Activated T-cell treated with anti-CD3 and anti-CD28 coated beads for 24 hours (primary cell): ENCODE results near the gene IFIT1B.
"Not testable (repeated sequence)": the region's sequence is repeated elsewhere in the genome, so short reads cannot be mapped to it uniquely, and the experiment has no call there.

Experiments used
- DNase-seq: peaks from one replicate; pipeline ENCODE4 v3.0.0-alpha.2; 2020; ENCODE audit warnings: low read depth

IFIT1B gene

DNA sequence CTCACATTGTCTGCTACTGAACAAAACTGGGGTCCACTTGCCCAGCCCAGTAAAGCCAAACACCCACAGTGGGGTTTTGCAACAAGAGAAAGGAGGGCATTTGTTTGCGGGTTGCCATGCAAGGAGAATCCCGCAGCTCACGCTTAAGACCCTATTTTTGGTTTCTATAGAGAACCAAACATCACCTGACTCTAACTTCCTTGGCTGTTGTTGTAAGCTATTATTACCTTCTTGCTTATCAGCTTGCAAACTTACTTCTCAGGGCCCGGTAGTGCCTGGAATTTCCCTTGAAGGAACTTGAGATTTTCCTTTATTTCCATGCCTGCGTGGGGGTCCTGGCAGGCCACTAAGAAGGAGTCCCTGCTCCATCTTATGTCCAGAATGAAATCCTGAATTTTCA lies 29.4 kb upstream of the IFIT1B start:
- no peak for DNase-seq

DNA sequence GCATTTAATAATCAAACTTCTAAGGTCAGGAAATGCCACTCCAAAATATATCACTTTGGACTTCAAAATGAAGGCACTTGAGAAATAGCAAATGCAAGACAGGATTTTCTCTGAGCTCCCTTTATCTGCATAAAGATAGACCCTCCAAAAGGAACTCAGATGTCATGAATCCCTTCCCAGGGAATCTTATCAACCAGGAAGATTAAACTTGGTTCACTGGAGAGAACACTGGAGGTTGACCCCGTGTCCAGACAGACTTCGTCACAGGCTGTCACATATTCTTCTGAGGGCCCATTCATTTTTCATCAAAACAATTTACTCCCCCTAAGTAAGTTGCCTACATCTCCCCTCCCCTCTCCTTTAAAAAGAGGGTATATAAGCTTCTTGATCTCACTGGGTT lies 28.9 kb upstream of the IFIT1B start:
- no peak for DNase-seq

DNA sequence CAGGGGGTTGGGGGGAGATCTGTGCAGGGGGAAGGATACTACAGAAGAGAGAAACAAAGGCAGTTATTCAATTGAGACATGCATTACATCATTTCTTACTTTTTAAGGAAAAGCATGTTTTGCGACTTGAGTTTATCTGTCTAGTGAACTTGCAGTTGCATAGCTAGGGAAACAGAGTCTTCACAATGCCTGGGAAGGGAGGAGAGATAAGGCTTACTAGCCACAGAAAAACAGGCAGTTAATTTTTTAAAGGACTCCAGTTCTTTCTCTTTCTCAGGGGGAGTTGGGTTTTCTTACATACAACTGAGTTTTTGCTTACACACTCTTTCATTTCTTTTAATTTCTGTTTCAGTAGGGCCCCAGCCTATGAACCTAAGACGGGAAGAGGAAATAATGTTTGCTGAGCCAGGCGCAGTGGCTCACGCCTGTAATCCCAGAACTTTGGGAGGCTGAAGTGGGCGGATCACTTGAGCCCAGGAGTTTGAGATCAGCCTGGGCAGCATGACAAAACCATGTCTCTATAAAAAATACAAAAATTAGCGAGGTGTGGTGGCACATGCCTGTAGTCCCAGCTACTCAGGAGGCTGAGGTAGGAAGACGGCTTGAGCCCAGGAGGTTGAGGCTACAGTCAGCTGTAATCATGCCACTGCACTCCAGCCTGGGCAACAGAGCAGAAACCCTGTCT lies 27.1 kb upstream of the IFIT1B start:
- not testable (repeated sequence) for DNase-seq

DNA sequence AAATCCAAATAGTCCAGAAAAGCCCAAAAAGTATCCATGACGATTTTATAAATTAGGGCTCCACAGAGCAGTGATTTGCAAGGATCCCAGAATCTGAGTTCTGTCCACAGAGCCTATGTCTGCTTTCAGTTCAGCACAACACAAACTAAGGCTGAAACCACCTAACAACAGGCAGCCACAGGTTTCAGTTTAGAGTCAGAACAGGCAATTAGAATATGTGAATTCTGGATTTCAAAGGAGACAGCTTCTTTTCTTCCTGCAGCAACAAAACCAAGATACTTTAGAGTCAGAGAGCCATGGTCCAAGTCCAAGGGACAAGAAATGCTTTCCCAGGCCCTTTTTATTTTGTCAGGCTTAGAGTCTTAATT lies 26.5 kb upstream of the IFIT1B start:
- DNase-seq, result no peak

DNA sequence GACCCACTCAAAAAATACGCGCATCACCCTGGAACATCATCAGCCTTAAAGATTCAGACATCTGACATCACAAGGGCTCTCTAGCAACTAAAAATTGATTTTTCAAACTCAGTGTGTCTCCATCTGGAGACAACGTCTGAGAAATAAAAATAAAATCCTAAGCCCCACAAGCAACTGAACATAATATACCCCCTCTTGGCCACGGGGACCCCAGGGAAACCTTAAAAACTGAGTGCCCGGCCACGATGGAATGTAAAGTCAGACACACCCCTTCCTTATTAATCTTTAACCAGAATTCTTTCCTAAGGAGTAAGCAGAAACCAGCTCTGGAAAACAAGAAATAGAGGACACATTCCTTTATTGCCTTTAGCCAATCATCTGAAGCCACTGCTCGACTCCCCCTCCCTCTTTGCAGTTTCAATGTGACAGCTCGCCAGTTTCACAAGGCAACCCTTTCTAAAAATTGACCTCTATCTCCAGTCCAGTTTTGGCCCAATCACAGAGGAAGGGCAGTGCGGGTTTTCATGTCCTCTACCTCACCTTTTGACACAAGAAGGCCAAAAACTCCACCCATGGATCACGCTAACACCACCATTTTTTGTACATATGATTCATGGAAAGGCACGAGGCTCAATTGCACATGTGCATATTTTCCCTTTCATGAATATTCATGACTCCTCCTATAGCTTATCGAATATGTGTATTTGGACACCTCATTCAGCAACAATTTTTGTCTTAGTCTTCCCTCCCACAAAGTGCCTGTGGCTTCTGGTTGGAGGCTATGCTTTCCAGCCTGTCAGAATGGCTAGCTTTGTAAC lies 25.9 kb upstream of the IFIT1B start:
- DNase-seq, result no peak

DNA sequence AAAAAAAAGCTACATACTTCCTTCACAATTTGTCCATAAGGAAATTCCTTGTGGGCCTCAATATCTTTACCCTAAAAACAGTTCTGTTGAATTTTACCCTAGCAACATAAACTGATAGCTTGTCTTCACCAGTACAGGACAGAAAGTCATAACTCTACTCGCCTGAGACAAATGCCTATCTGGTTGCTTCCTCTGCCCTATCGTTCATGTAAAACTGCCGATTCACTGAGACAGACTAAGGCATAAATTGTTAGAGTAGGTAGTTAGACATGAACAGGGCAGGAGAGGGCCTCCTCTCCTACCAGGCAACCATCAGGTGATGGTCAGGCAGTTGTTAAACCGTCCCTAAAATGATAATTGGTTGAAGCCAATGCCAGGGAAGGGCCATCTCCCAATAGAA lies 25.1 kb upstream of the IFIT1B start:
- DNase-seq, result no peak

DNA sequence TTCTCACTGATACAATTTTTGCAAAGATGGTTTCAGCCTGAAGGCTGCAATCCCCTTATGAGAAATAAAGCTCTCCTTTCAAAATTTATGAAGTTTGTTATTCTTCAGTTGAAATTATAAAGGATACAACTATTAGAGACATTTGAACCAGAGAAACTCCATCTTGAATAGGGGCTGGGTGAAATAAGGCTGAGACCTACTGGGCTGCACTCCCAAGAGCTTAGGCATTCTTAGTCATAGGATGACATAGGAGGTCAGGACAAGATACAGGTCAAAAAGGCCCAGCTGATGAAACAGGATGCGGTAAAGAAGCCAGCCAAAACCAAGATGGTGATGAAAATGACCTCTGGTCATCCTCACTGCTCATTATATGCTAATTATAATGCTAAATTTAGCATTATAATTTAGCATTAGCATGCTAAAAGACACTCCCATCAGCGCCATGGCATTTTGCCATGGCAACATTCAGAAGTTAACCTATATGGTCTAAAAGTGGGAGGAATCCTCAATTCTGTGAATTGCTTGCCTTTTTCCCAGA lies 22.4 kb upstream of the IFIT1B start:
- DNase-seq, result no peak

DNA sequence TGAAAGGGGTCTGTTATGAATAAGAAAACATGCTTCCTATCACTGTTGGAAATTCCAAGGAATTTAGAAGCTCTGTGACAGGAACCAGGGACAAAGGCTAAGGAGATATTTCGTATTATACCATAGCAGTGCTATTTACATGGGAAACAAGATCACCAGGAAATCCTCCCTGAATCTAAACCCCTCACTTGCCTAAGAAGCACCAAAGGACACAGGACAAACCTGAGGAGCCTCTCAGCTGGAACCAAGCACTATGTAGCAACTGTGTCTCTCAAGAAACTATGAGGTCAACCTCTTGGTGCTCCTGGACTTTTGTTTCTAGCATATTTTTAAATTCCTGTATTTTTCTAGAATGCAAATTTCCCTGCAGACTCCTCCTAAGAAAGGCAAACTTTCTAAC lies 20.8 kb upstream of the IFIT1B start:
- no peak for DNase-seq

DNA sequence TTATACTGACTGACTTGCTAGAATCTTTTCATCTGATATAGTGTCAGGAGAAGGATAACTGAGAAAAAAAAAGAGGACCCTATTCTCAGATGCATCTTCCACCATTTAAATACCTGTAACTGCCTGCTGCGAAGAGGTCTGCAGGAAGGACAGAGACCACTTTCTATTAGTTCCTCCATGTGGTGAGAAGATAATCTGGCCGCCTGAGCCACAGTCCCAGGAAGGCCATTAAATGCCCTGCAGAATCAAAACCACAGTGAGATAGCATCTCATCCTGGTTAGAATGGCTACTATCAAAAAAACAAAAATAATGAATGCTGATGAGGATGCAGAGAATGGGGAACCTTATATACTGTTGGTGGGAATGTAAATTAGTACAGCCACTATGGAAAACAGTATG lies 19.9 kb upstream of the IFIT1B start:
- no peak for DNase-seq

DNA sequence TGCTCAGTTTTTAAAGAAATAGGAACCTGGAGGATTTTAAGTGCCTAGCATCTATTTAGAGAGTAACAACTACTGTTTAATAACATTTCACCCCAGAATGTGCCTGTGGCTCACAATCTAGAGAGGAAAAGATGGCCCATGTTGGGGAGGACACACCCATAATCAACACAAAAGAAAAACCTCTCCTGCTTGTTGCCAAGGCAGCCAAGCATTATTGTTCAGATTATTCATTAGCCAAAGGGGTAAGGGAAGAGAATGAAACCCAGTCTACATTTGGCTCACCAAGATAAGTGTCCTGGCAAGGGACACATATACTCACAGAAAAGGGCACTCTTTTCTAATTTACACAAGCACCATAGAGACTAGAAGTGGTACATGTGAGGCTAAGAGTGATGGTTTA lies 17.7 kb upstream of the IFIT1B start:
- DNase-seq, result no peak

DNA sequence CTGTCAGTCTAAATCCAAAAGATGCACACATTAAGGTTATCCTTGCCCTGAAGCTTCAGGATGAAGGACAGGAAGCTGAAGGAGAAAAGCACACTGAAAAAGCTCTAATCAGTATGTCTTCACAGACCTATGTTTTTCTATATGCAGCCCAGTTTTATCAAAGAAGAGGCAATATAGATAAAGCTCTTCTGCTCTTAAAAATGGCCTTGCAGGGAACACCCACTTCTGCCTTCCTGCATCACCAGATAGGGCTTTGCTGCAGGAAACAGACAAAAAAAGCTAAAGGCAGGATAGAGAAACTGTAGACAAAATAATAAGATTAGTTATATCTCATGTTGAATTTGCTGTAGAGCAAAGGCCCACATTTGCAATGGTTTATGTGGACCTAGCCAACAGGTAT lies 14.9 kb upstream of the IFIT1B start:
- no peak for DNase-seq

DNA sequence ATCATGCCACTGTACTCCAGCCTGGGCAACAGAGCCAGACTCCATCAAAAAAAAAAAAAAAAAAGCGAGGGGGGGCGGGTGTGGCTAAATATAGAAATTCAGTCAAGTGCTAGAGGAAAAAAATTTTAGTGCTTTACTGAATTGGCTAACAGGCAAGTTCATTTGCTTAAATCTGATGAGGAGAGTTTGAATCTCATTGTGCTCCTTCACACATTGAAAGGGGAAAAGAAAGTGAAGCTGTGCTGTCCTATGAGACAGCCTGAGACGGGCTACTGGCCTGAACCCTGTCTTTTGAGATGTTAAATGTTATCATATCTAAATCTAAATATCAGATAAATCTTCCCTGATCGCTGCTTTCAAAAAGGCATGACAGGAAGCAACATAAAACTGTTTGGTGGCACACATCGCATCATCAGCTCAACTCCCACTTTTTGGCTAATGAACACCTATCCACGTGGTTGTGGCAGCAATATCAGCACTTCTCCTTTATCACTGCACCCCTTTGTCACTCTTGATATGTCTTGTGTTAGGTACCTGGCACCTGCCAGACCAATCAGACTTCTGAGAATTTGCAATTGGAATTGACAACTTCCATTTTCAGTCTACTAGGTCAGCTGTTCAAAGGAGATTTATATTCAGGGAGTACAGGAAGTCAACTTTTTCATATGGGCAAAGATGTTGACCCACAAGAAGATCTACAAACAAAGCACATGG lies 14.0 kb upstream of the IFIT1B start:
- DNase-seq, result no peak

DNA sequence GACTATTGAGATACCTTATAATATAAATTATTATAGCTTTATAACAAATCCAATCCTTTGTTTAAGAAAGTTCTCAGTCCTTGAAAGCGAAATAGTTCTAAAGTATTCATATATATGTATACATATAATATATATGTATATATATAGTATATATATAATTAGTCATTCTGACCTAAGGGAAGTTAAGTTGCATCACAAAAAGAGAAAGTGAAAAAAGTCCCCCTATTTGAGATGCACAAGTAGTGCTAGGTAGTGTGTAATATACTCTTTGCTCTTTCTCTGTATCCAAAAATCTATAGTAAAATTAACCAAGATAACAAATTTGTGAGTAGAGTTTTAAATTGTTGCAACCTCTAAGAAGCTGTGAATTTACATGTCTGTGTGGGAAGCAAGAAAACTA lies 13.3 kb upstream of the IFIT1B start:
- no peak for DNase-seq

DNA sequence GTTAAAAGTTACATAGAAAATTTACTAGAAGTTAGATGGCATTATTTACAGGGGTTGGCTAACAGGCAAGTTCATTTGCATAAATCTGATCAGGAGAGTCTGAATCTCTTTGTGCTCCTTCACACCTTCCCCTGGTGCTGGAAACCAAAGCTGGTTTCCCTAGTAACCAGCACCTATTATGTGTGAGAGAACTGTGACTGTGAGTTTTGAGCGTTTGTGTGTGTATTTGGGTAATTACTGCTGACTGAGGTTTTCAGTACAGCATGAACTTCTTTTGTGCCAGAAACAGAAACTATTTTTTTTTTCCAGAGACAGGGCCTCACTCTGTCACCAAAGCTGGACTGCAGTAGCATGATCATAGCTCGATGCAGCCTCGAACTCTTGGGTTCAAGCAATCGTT lies 10.3 kb upstream of the IFIT1B start:
- DNase-seq, result no peak

DNA sequence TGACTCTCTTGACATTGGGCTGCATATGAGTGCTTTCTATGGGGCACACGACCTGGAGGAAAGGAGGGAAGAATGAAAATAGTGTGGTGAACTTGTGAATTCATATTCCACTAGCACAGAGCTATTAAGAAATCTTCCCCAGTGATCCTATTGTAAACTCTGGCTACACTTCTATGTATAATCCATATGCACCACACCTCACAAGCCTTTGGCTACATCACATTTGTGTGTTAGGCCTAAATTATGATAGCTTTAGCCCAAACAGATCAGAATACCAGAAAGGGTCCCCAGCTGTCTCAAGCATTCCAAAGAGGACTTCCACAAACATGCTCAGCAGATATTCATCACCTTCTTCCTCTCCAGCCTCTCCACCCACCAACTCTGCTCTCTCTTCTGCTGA lies 9.7 kb upstream of the IFIT1B start:
- DNase-seq, result no peak

DNA sequence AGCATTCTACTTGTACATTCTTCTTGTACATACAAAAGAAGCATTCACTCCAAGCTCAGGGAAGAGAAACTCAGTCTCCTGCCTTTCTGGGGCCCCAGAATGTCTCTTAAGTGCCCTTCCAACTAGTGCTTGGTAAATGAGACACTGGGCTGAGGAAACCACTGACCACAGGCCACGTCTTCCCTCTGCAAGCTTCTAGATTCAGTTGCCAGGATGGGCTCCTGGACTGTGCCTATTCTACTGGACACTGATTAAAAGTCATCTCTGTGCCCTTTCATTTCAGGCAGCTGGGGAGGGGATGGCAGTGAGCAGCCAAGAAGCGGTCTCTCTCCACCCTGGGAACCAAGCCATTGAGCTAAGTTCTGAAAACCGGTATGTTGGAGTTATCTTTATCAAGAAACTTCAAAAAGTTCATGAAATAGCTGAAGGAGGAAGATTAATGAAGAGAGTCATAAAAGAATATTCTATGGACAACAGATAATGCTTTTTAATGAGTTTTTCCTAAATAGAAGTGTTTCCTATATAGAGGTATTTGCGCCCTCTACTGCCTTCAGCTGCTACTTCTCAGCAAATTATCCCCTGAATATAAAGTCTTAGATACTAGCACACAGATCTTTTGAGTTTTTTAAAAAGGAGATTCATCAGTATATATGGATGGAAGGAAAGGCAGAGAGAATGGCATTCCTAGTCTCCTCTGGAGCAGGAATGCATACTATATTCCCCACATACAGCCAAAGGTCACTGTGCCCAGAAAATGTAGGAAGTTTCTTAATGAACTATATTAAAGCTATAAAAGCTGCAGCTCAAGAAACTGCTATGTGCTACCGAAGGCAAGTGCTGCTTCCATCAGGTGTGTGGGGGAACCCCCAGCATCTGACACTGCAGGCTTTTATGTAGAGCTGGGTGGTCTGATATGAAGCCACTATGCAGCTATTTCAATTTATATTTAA lies 8.4 kb upstream of the IFIT1B start:
- no peak for DNase-seq

DNA sequence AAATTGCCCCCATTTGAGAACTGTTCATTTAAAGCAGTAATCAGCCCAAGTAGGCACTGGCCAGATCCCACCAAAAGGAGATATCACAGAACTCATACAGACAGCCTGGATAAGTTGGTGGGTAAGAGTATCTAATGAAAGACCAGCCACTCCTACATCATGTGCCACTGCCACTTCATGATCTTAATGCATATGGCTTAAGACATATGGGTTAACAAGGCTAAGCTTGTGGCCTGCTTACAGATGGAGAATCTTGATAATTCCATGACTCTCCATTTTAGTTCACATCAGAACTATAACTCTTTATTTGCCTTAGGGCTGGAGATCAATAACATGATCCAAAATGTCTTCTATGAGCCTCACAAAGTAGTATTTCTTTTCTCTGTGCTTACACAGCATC lies 6.8 kb upstream of the IFIT1B start:
- no peak for DNase-seq

DNA sequence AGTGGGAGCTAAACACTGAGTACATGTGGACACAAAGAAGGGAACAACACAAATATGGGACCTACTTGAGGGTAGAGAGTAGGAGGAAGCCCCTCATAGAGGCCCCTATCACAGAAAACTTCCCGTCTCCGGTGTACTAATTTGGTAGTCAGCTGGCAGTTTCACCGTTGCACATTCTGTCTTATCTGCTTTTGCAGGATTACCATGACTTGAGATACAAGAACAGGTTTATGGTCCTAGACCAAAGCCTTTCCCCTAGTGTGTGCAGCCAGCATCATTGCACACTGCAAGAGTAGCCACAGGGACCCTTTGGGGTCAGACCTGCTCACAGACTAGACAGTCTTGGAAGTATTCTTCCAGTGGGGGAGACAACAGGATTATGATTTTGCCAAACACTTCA lies 5.9 kb upstream of the IFIT1B start:
- DNase-seq, result no peak

DNA sequence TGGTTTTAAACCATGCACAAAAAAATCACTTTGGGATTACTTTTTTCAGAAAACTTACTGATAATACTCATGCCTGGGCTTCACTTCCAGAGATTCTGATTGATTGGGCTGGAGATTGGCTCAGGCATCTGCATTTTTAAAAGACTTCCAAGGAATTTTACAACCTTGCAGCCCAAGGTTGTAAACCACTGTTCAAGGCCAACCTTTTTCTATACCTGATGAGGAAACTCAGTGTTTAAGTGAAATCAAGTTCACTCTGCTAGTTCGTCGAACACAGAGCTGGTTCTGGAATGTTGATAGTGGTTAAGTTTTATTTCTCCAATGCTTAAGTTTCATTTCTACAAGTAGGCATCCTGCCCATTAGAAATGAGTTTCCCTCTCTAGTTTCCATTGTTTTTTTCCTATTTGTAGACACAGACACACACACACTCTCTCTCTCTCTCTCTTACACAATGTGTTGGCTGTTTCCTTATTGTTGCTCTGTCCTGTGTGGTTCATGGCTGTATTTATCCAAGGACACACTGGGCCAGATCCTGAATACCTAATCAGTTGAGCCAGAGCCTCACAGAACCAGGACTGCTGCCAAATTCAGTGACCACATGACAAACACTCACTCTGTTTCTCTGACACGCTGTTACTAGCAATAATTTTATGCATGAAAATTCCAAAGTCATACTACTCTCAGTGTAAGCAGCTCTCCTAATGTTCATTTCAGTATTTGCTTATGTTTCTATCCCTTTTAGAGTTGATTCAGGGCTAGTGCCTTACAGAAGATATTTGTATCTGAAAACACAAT lies 3.7 kb upstream of the IFIT1B start:
- no peak for DNase-seq

DNA sequence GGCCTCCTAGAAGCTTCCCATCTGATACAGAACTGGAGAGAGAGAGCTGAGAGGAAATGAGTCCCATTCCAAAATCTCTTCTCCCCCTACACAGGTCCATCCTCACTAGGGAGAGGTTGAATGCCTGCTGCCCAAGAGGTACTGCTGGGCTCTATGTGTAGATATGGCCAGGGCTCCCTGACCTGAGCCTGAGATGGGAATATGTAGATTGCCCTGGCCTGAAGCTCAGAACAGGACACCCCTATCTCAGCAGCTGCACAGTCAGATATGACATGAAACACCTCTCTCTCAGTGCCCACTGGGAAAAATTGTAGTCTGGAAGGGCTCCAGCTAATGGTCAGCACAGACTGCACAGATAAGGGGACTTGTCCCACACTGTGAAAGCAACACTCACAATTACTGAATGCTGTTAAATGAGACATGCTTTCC lies 3.1 kb upstream of the IFIT1B start:
- no peak for DNase-seq

DNA sequence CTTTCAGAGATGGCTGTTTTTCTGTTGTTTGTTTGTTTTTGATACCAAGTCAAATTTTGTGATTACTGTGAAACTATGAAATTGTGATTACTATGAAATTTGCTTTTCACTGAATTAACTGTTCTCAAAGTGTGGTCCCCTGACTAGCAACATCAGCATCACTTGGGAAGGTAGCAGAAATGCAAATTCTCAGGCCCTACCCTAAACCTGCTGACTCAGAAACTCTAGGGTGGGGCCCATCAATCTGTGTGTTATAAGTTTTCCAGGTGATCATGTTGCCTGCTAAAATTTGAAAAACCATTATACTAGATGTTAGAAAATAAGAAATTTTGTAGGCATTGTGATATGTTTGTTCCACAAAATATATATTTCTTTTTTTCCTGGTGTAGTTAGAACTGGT lies 1.2 kb downstream of the IFIT1B start:
- no peak for DNase-seq
